Measurements from ENCODE around the gene GNAI2.

Gene GNAI2

DNA sequence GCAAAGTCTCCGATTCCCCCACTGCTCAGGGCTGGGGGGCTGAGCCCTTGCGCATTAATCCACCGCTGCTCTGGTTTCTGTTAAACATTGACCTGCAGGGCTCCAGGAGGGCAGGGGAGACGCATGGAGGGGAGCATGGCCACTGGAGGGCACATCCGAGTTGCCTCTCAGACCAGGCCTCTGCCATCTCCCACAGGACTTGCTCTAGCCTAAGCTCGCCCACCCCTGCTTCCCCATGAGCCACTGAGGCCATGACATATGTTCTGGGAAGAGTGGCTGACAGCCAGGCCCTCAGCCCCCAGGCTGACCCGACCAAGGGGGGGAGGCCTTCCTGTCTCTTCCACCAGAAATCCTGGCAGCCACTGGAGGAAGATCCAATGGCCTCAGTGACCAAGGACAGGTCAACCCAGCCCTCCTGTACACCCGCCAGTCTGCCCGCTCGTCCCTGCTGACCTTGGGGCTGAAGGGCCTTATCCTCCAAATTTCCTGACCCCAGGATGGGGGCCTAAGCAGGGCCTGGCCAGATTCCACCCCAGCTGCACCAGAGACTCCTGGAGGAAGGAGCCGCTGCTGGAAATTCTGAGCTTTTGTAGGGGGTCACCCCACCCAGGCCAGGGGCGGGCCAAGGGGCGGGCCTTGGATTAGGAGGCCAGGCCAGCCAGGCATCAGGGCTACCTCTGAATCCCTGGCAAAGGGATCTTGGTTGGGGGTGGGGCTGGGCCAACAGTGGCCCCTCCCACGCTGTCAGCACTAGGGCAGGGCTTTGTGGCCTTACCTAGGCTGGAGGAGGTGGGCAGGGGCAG lies 67.2 kb downstream of the GNAI2 start, which contains the start of gene HYAL1:
TSS of gene HYAL1 (minus strand) at position 562 of the 803 bp plus-strand sequence. CDS start 618 bp downstream, outside the sequence.
- H3K27ac ChIP-seq (ENCODE audit: low read depth, low read length): no peak within 1 kb of the TSS
- H3F3A ChIP-seq (ENCODE audit: control insufficient read depth, insufficient read depth): peaks cover 7% of the 10 kb centered on the region
- 0 out of 2 replicates have a peak, but pooled peaks cover 2% of the 10 kb centered on the region for H3K79me2 ChIP-seq (ENCODE audit: control insufficient read depth, low read length)
- no peak for TF ChIP-seq EZH2phosphoT487 (IDR thresholded peaks at IDR 0.05; ENCODE audit: borderline replicate concordance, low read length)
- TF ChIP-seq, protein P1, sequence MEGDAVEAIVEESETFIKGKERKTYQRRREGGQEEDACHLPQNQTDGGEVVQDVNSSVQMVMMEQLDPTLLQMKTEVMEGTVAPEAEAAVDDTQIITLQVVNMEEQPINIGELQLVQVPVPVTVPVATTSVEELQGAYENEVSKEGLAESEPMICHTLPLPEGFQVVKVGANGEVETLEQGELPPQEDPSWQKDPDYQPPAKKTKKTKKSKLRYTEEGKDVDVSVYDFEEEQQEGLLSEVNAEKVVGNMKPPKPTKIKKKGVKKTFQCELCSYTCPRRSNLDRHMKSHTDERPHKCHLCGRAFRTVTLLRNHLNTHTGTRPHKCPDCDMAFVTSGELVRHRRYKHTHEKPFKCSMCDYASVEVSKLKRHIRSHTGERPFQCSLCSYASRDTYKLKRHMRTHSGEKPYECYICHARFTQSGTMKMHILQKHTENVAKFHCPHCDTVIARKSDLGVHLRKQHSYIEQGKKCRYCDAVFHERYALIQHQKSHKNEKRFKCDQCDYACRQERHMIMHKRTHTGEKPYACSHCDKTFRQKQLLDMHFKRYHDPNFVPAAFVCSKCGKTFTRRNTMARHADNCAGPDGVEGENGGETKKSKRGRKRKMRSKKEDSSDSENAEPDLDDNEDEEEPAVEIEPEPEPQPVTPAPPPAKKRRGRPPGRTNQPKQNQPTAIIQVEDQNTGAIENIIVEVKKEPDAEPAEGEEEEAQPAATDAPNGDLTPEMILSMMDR (IDR thresholded peaks at IDR 0.05; ENCODE audit: low read depth, low read length, poor library complexity, severe bottlenecking): no peak
- H4K20me1 ChIP-seq (ENCODE audit: control insufficient read depth, insufficient read depth, low read depth, low read length): no peaks in the 10 kb centered on the region
- H3K4me2 ChIP-seq (ENCODE audit: low read length): no peak within 1 kb of the TSS
- peaks cover 22% of the 10 kb centered on the region for H3K4me1 ChIP-seq (ENCODE audit: control insufficient read depth, low read length)
- no peak within 1 kb of the TSS for H3K4me3 ChIP-seq (ENCODE audit: low read length)
- no peaks in the 10 kb centered on the region for H3K36me3 ChIP-seq (ENCODE audit: control insufficient read depth, low read length)
- H3K27me3 ChIP-seq (ENCODE audit: control insufficient read depth, low read length): no peaks in the 10 kb centered on the region
- H3K9me2 ChIP-seq (replicated peaks; ENCODE audit: control insufficient read depth, low read length): no peaks in the 10 kb centered on the region
- H3K9me3 ChIP-seq (ENCODE audit: control insufficient read depth, insufficient read depth, low read length): no peaks in the 10 kb centered on the region

DNA sequence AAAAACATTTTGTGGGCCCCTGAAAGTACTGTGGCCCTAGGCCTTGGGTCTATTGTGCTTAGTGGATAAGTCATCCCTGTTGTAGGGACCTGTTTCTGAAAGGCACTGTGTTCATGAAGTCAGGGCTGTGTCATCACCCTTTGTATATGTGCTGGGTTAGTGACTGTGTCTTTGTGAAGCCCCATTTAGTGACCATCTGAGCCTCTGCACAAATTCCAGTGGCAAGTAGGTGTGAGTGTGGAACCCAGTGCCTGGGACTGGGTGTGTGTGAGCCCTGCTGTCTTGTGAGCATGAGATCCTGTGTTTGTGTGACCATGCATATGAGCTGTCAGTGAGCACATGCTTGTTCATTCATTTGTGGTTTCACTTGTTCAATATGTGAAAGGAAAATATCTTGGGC lies 68.6 kb downstream of the GNAI2 start:
- Histone ChIP-seq H3K4me2 (ENCODE audit: low read length) (peak overlapping the region; percentile 8), H3K4me1 (ENCODE audit: control insufficient read depth, low read length) (peaks cover 17% of the 10 kb centered on the region), H3K79me2 (ENCODE audit: control insufficient read depth, low read length) (no peaks in the 10 kb centered on the region), H3F3A (ENCODE audit: control insufficient read depth, insufficient read depth) (peaks cover 7% of the 10 kb centered on the region), H3K36me3 (ENCODE audit: control insufficient read depth, low read length) (no peaks in the 10 kb centered on the region), H3K27me3 (ENCODE audit: control insufficient read depth, low read length) (no peaks in the 10 kb centered on the region), H3K27ac (ENCODE audit: low read depth, low read length) (peak overlapping the region; percentile 2; the same call in 1 of the 2 replicates), H3K4me3 (ENCODE audit: low read length) (no peak overlapping the region), H3K9me2 (replicated peaks; ENCODE audit: control insufficient read depth, low read length) (no peaks in the 10 kb centered on the region), H4K20me1 (ENCODE audit: control insufficient read depth, insufficient read depth, low read depth, low read length) (no peaks in the 10 kb centered on the region), H3K9me3 (ENCODE audit: control insufficient read depth, insufficient read depth, low read length) (no peaks in the 10 kb centered on the region)
- TF ChIP-seq, protein P1 (IDR thresholded peaks at IDR 0.05; ENCODE audit: low read depth, low read length, poor library complexity, severe bottlenecking): no peak
- TF ChIP-seq EZH2phosphoT487 (IDR thresholded peaks at IDR 0.05; ENCODE audit: borderline replicate concordance, low read length): no peak
